B cell (primary cell): ENCODE measurements around the gene MED16. TPM values are rescaled to one million over a fixed set of nuclear protein-coding genes. Genes with fewer than 3 reads are reported as not detected.

Experiments
- ATAC-seq: fragments of 200-7000 bp; cut with Tn5 transposase; one replicate; pipeline ENCODE4 v1.10.0; 2021; ENCODE audit warnings: low read depth, mild to moderate bottlenecking, moderate number of reproducible peaks, moderate library complexity
- CTCF ChIA-PET: fragments of 350-600 bp; sonication (Branson Sonifier 250); formaldehyde crosslinking; loops from one replicate; lab custom pipeline; 2021; ENCODE audit warnings: antibody characterized with exemption, inconsistent platforms; lab: Charles Lee
- POLR2A ChIA-PET: fragments of 350-600 bp; sonication (Branson Sonifier 250); formaldehyde crosslinking; loops from one replicate; lab custom pipeline; 2021; ENCODE audit warnings: antibody characterized with exemption; lab: Charles Lee
- DNase-seq: peaks from one replicate; pipeline ENCODE4 v3.0.0; 2013
- H2AFZ ChIP-seq: 2 replicates; pipeline ENCODE4 v1.6.1; 2012; ENCODE audit warnings: mild to moderate bottlenecking, low read depth, low read length; ENCODE audit not compliant: insufficient read depth, poor library complexity, severe bottlenecking
- H3K27ac ChIP-seq, 2 donors: 1 replicate in 1 of 2; 2 replicates in 1 of 2; pipeline ENCODE4 v1.5.1; 2012 to 2013; ENCODE audit warnings: low read length in 2 of 2, mild to moderate bottlenecking in 2 of 2, moderate library complexity in 1 of 2
- H3K27me3 ChIP-seq, 4 experiments: fragments of 200-600 bp in 1 of 4; sonication (generic) in 1 of 4; replicated peaks in 1 of 4; 1 replicate in 2 of 4; 2 replicates in 2 of 4; pipeline versions ENCODE4 v1.6.1 to v1.7.0; 2013 to 2016; ENCODE audit warnings: low read length in 3 of 4, mild to moderate bottlenecking in 2 of 4, mixed read lengths in 1 of 4, moderate library complexity in 1 of 4; ENCODE audit not compliant: insufficient read depth in 4 of 4, control insufficient read depth in 3 of 4; ENCODE audit errors: control extremely low read depth in 1 of 4
- H3K36me3 ChIP-seq, 2 experiments: replicated peaks in 1 of 2; 1 replicate in 1 of 2; 2 replicates in 1 of 2; pipeline versions ENCODE4 v1.6.1 to v1.7.1; 2013; ENCODE audit warnings: low read length in 1 of 2; ENCODE audit not compliant: insufficient read depth in 2 of 2, control insufficient read depth in 1 of 2; ENCODE audit errors: control extremely low read depth in 1 of 2, extremely low read depth in 1 of 2
- H3K4me1 ChIP-seq, 2 donors: fragments of 200-600 bp in 1 of 2; sonication (generic) in 1 of 2; 1 replicate in 1 of 2; 2 replicates in 1 of 2; pipeline versions ENCODE4 v1.5.1 to v1.6.1; 2013 to 2017; ENCODE audit warnings: low read length in 2 of 2; ENCODE audit not compliant: control insufficient read depth in 2 of 2, insufficient read depth in 2 of 2
- H3K4me2 ChIP-seq: replicated peaks from 2 replicates; pipeline ENCODE3; 2012; ENCODE audit warnings: mild to moderate bottlenecking, low read depth, low read length; ENCODE audit not compliant: poor library complexity, severe bottlenecking
- H3K4me3 ChIP-seq, 5 experiments: fragments of 200-600 bp in 1 of 5; sonication (generic) in 1 of 5; 1 replicate in 3 of 5; 2 replicates in 2 of 5; pipeline versions ENCODE4 v1.5.1 to v1.7.0; 2011 to 2016; ENCODE audit warnings: low read length in 4 of 5, mild to moderate bottlenecking in 4 of 5, low read depth in 2 of 5, control low read depth in 1 of 5, moderate library complexity in 1 of 5; ENCODE audit not compliant: insufficient read depth in 1 of 5; ENCODE audit errors: control extremely low read depth in 1 of 5, extremely low read depth in 1 of 5
- H3K79me2 ChIP-seq: fragments of 200-600 bp; sonication (generic); one replicate; pipeline ENCODE4 v1.6.0; 2016; ENCODE audit warnings: low read length; ENCODE audit not compliant: control insufficient read depth, insufficient read depth
- H3K9ac ChIP-seq: fragments of 200-600 bp; sonication (generic); 2 replicates; pipeline ENCODE4 v1.6.1; 2017; ENCODE audit warnings: mild to moderate bottlenecking, low read length, moderate library complexity
- H3K9me3 ChIP-seq, 3 donors: one replicate each; pipeline versions ENCODE4 v1.6.1 to v1.7.1; 2013; ENCODE audit warnings: low read length in 2 of 3; ENCODE audit not compliant: control insufficient read depth in 2 of 3, insufficient read depth in 1 of 3; ENCODE audit errors: control extremely low read depth in 1 of 3
- H4K20me1 ChIP-seq: 2 replicates; pipeline ENCODE4 v1.6.0; 2012; ENCODE audit warnings: mild to moderate bottlenecking, low read length; ENCODE audit not compliant: insufficient read depth, control insufficient read depth, poor library complexity, severe bottlenecking
- H3K27ac Mint-ChIP-seq: one replicate; pipeline ENCODE4 v1.8.0; 2021; ENCODE audit warnings: mixed read lengths
- H3K27me3 Mint-ChIP-seq: one replicate; pipeline ENCODE4 v1.8.0; 2021; ENCODE audit warnings: mixed read lengths
- H3K4me1 Mint-ChIP-seq: one replicate; pipeline ENCODE4 v1.8.0; 2021; ENCODE audit warnings: mixed read lengths
- H3K4me3 Mint-ChIP-seq: one replicate; pipeline ENCODE4 v1.8.0; 2021; ENCODE audit warnings: mixed read lengths
- H3K9me3 Mint-ChIP-seq: one replicate; pipeline ENCODE4 v1.8.0; 2022; ENCODE audit warnings: mixed read lengths; ENCODE audit not compliant: insufficient read depth
- EZH2 ChIP-seq: IDR thresholded peaks from 2 replicates; pipeline ENCODE4 v1.6.1; 2012; ENCODE audit warnings: borderline replicate concordance, low read depth, mild to moderate bottlenecking, moderate library complexity, low read length; ENCODE audit not compliant: insufficient read depth, poor library complexity, severe bottlenecking
- WGBS: methylation state at CpG from one replicate; pipeline ENCODE4 v1.1.5; 2013; ENCODE audit warnings: missing lambda C conversion rate; ENCODE audit not compliant: insufficient coverage; 5-methylcytosine and 5-hydroxymethylcytosine counted together
- intact Hi-C: fragments of 100-400 bp; cut with micrococcal nuclease; formaldehyde crosslinking; loops from one replicate; pipeline ENCODE4 v1.10.0; 2022
- polyA plus RNA-seq: library from polyadenylated mRNA; depleted of rRNA; stranded (reverse); fragments of >200 nt; gene quantifications from 2 replicates; pipeline ENCODE4 v1.2.3, GENCODE V29; 2012
- total RNA-seq, 2 donors: library from RNA; stranded (reverse); fragments of 120-200 nt in 1 of 2; gene quantifications; 1 replicate in 1 of 2; 2 replicates in 1 of 2; pipeline versions ENCODE4 v1.2.3 to v1.2.4, GENCODE V29; 2013 to 2022
- TF ChIP-seq, protein P1 (sequence below): fragments of 200-600 bp; IDR thresholded peaks from one replicate; pipeline ENCODE4 v1.8.0; 2022; ENCODE audit warnings: antibody characterized with exemption, mild to moderate bottlenecking

Gene MED16
- total and polyA plus RNA-seq, 2 donors (not counting 1 experiment from before 2014, with no cell fraction given) = 85.0 to 85.3 TPM

- POLR2A ChIA-PET = interaction anchor here (0.6 to 0.8 kb wide), 2 partner anchors 9 to 384 kb away, joined by 4 to 6 read pairs; no protein-coding TSS in a partner anchor
- H3K9ac ChIP-seq = no peak overlapping the region
- H3K27ac ChIP-seq = no peak overlapping the region
- no peak overlapping the region for H3K4me2 ChIP-seq
- peaks cover 8% of the 10 kb centered on the region for H3K4me1 Mint-ChIP-seq
- no peak for TF ChIP-seq EZH2
- TF ChIP-seq, protein P1, sequence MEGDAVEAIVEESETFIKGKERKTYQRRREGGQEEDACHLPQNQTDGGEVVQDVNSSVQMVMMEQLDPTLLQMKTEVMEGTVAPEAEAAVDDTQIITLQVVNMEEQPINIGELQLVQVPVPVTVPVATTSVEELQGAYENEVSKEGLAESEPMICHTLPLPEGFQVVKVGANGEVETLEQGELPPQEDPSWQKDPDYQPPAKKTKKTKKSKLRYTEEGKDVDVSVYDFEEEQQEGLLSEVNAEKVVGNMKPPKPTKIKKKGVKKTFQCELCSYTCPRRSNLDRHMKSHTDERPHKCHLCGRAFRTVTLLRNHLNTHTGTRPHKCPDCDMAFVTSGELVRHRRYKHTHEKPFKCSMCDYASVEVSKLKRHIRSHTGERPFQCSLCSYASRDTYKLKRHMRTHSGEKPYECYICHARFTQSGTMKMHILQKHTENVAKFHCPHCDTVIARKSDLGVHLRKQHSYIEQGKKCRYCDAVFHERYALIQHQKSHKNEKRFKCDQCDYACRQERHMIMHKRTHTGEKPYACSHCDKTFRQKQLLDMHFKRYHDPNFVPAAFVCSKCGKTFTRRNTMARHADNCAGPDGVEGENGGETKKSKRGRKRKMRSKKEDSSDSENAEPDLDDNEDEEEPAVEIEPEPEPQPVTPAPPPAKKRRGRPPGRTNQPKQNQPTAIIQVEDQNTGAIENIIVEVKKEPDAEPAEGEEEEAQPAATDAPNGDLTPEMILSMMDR = no peak
- H2AFZ ChIP-seq = no peak overlapping the region
- H3K4me3 Mint-ChIP-seq = no peak overlapping the region
- ATAC-seq (no peak), DNase-seq (no peak)
- intact Hi-C loops = no loop called here
- H3K27me3 Mint-ChIP-seq = peaks cover 30% of the 10 kb centered on the region
- H3K9me3 Mint-ChIP-seq = no peaks in the 10 kb centered on the region
- CTCF ChIA-PET = no interaction called here
- no peak overlapping the region for H3K27ac Mint-ChIP-seq
- no peak overlapping the region for H3K4me3 ChIP-seq
- 48% methylated on average over 12 of the region's 12 CpGs for WGBS
- no peaks in the 10 kb centered on the region for H3K36me3 ChIP-seq
- peaks cover 0 to 13% (median 0%) of the 10 kb centered on the region in 3 donors for H3K9me3 ChIP-seq
- H3K27me3 ChIP-seq = peaks cover 0 to 76% (median 21%) of the 10 kb centered on the region in 4 experiments
- no peaks in the 10 kb centered on the region for H3K79me2 ChIP-seq
- H3K4me1 ChIP-seq = peaks cover 0 to 5% of the 10 kb centered on the region in 2 donors
- no peaks in the 10 kb centered on the region for H4K20me1 ChIP-seq
Measured at GRCh38 chr19:848386-848921, 44.5 kb downstream of the MED16 start.

DNA sequence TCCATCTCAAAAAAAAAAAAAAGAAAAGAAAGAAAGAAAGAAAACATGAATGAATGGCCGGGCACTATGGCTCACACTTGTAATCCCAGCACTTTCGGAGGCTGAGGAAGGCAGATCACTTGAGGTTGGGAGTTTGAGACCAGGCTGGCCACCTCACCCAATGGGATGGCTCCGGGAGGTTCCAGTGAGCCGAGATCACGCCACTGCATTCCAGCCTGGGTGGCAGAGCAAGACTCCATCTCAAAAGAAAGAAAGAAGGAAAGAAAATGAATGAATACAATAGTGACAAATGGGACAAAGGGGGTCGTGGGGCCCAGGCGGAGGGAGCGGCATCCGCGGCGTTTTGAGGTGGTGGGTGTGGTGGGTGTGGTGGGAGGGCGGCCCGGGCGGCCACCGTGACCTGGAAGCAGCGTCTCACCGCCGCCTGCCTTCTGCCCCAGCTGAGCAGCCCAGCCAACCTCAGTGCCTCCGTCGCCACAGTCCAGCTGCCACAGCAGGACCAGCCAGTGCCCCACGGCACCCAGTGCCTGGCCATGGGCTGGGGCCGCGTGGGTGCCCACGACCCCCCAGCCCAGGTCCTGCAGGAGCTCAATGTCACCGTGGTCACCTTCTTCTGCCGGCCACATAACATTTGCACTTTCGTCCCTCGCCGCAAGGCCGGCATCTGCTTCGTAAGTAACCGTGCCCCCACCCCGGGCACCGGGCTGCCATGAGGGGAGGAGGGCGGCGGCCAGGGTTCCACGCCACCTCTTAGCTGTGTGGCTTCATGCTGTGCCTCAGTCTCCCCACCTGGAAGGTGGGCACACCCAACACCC, 47.1 kb downstream of the MED16 start:
- no peak overlapping the region for H3K4me3 Mint-ChIP-seq
- 80% methylated on average over 31 of the region's 37 CpGs for WGBS
- Histone ChIP-seq H3K9me3 (peaks cover 0 to 10% (median 0%) of the 10 kb centered on the region in 3 donors), H3K4me1 (peaks cover 2 to 8% of the 10 kb centered on the region in 2 donors), H4K20me1 (no peaks in the 10 kb centered on the region), H3K4me3 (no peak overlapping the region), H3K79me2 (no peaks in the 10 kb centered on the region), H3K27ac (no peak overlapping the region), H3K4me2 (no peak overlapping the region), H2AFZ (no peak overlapping the region), H3K36me3 (no peaks in the 10 kb centered on the region), H3K27me3 (peaks cover 0 to 67% (median 21%) of the 10 kb centered on the region in 4 experiments), H3K9ac (no peak overlapping the region)
- peaks cover 10% of the 10 kb centered on the region for H3K4me1 Mint-ChIP-seq
- H3K9me3 Mint-ChIP-seq = peaks cover 2% of the 10 kb centered on the region
- TF ChIP-seq, protein P1 = no peak
- TF ChIP-seq EZH2 = no peak
- ChIA-PET CTCF (interaction anchor here (0.6 to 1.6 kb wide), 2 partner anchors 17 to 18 kb away, joined by 3 to 5 read pairs; no protein-coding TSS in a partner anchor), POLR2A (no interaction called here)
- intact Hi-C loops = no loop called here
- peaks cover 35% of the 10 kb centered on the region for H3K27me3 Mint-ChIP-seq
- DNase-seq = no peak
- ATAC-seq = no peak
- H3K27ac Mint-ChIP-seq = no peak overlapping the region
